Subcutaneous adipose tissue (tissue), 4 donors: ENCODE data around the gene PVR. TPM values are rescaled to one million over a fixed set of nuclear protein-coding genes. Genes with fewer than 3 reads are reported as not detected.

Experiments used
- total RNA-seq, 4 donors: library from RNA; depleted of rRNA; stranded (reverse); fragments of >200 nt; gene quantifications; one replicate each; pipeline ENCODE4 v1.1.0, GENCODE V29; 2016
- TF ChIP-seq, protein P1 (sequence below): fragments of 450-650 bp; IDR thresholded peaks from one replicate; pipeline ENCODE4 v1.5.1; 2016; ENCODE audit warnings: low read depth, mild to moderate bottlenecking, control low read depth, antibody characterized with exemption, moderate library complexity

PVR gene
- total RNA-seq, 4 donors from 2014 or later: 9.5 to 15.0 (median 10.4) TPM

DNA sequence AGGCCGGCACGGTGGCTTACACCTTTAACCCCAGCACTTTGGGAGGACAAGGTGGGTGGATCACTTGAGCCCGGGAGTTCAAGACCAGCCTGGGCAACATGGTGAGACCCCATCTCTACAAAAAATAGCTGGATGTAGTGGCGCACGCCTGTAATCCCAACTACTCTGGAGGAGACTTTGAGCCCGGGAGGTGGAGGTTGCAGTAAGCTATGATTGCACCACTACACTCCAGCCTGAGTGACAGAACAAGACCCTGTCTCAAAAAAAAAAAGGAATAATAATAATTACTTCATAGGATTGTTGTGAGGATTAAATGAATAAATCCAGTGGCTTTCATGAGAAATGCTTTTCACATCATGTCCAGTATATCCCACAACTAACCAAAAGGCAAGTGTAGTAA is 22.3 kb upstream of the PVR start:
- TF ChIP-seq, protein P1, sequence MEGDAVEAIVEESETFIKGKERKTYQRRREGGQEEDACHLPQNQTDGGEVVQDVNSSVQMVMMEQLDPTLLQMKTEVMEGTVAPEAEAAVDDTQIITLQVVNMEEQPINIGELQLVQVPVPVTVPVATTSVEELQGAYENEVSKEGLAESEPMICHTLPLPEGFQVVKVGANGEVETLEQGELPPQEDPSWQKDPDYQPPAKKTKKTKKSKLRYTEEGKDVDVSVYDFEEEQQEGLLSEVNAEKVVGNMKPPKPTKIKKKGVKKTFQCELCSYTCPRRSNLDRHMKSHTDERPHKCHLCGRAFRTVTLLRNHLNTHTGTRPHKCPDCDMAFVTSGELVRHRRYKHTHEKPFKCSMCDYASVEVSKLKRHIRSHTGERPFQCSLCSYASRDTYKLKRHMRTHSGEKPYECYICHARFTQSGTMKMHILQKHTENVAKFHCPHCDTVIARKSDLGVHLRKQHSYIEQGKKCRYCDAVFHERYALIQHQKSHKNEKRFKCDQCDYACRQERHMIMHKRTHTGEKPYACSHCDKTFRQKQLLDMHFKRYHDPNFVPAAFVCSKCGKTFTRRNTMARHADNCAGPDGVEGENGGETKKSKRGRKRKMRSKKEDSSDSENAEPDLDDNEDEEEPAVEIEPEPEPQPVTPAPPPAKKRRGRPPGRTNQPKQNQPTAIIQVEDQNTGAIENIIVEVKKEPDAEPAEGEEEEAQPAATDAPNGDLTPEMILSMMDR: no peak

DNA sequence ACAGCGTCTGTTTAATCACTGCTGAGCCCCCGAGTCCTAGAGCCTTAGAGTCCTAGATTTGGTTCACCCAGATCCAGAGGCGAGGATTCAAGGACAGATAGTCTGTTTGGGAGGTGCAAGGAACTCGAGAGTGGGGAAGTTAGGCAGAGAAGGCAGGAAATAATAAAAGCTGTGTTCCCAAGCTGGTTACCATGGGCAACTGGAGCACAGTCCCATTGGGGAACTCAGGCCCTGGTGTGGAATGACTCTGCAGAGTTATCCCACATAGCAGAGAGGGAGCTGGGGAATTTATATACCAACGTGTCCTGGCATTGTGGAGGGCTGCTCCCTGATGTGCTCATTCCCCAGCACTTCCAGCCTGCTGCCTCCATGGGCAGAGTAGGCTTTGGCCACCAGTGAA is 20.6 kb upstream of the PVR start:
- TF ChIP-seq, protein P1: no peak

DNA sequence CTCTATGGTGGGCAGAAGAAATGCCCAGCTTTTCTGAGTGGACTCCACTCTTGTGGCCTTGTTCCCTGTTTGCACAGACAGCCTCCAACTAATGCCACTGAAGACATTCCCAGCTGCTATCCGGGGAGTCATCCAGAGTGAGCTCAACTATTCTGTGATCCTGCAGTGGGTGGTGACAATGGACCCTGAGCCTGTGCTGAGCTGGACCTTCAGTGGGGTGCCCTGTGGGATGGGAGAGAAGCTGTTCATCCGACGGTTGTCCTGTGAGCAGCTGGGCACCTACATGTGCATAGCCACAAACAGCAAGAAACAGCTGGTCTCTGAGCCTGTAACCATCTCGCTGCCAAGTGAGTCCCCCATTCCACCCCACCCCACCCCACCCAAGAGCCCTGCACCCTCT is 20.1 kb upstream of the PVR start:
- TF ChIP-seq, protein P1: no peak

DNA sequence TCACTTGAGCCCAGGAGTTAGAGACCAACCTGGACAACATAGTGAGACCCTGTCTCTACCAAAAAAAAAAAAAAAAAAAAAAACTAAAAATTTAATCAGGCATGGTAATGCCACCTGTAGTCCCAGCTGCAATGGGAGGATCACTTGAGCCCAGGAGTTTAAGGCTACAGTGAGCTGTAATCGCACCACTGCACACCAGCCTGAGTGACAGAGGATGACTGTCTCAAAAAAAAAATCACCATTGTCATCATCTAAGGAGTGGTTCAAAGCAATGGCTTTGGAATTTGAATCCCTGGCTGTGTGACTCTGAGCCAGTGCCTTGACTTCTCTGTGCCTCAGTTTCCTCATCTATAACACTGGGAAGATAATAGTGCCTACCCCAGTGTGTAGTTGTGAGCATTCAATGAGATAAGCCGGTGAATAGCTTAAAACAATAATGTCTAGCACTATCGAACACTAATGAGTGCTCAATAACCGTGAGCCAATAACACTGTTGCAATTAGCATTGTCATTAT is 18.8 kb upstream of the PVR start:
- TF ChIP-seq, protein P1: no peak

DNA sequence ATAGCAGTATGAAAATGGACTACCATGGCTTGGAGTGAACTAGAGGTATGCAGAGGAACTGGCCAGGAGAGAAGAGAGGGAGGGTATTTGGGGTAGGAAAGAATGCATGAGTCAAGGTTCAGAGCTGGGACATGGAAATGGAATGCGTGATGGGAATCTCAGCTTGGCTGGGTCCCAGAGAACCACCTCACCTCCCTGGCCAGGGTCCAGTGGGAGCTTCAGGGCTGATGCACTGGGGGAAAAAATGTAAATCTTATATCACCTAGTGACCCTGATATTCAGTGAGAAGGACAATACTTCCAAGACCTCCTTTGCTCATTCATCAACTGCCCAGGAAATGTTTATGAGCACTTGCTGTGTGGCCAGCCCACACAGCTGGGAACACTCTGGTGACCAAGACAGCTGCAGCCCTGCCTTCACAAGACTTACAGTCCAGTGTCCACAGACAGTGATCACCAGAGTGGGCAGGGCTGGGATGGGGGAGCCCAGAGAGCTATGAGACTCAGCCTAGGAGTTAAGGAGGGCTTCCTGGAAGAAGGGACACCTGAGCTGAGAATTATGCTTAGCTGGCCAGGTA is 17.6 kb upstream of the PVR start:
- TF ChIP-seq, protein P1: no peak

DNA sequence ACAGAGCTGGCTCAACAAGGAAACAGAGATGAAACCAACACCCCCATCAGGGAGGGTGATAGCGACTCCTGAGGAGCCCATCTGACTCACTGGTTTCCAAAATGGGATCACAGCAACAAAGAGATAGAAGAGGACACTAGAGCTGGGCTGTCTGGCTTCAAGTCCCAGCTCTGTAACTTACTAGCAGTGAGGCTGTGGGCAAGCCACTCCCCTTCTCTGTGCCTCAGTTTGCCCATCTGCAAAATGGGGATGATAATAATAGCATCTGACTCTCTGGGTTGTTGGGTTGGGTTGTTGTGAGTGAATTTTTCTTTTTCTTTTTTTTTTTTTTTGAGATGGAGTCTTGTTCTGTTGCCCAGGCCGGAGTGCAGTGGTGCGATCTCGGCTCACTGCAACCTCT is 16.1 kb upstream of the PVR start:
- TF ChIP-seq, protein P1: no peak

DNA sequence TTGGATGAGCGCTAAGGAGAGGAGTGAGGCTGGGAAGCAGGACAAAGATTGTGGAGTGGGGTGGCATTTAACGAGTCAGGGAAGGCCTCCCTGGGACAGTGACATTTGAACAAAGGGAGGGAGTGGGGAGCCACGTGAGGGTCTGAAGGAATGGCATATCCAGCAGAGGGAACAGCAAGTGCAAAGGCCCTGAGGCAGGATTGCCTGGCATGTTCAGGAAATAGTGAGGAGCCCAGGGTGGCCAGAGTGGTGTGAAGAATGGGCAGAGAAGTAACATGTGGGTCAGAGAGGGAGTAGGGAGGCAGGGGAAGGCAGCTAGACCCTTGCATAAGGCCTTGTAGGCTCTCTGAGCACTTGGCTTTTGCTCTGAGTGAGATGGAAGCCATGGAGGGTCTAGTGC is 14.9 kb upstream of the PVR start:
- TF ChIP-seq, protein P1: no peak
